Upper lobe of left lung (tissue), 4 donors: Measurements from ENCODE around the gene IQSEC1.

Source experiments
- CTCF ChIP-seq, 6 experiments: fragments of 450-650 bp in 4 of 6; fragments of 200-600 bp in 2 of 6; sonication (generic) in 2 of 6; IDR thresholded peaks; one replicate each; pipeline ENCODE4 v1.5.1; 2016 to 2019; ENCODE audit warnings: antibody characterized with exemption in 6 of 6
- EP300 ChIP-seq, 4 donors: sonication (generic); formaldehyde crosslinking; IDR thresholded peaks; one replicate each; pipeline ENCODE4 v1.5.1; 2017; ENCODE audit warnings: antibody characterized with exemption in 4 of 4, control low read depth in 2 of 4
- POLR2A ChIP-seq, 4 donors: fragments of 450-650 bp; IDR thresholded peaks; one replicate each; pipeline ENCODE4 v1.5.1; 2016 to 2017; ENCODE audit warnings: antibody characterized with exemption in 4 of 4, mild to moderate bottlenecking in 2 of 4
- POLR2AphosphoS5 ChIP-seq, 2 donors: sonication (generic); formaldehyde crosslinking; IDR thresholded peaks; one replicate each; pipeline ENCODE4 v1.5.1; 2017; ENCODE audit warnings: antibody characterized with exemption in 2 of 2

- no peak for TF ChIP-seq EP300 (IDR thresholded peaks at IDR 0.05)
- no peak for TF ChIP-seq CTCF (IDR thresholded peaks at IDR 0.05)
- TF ChIP-seq POLR2A (IDR thresholded peaks at IDR 0.05): no peak
- TF ChIP-seq POLR2AphosphoS5 (IDR thresholded peaks at IDR 0.05): no peak
Measured at GRCh38 chr3:12972781-12973702, 100.2 kb downstream of the IQSEC1 start.
